G401.6 (cell line): ENCODE data around the gene G6PD.
"Not testable (repeated sequence)": the region's sequence is repeated elsewhere in the genome, so short reads cannot be mapped to it uniquely, and the experiment has no call there.

Experiments
- FAIRE-seq: peaks from 2 replicates; lab custom pipeline; 2012; peaks lifted over from hg19 to GRCh38; lab: Jason Lieb, UNC

The G6PD gene

DNA sequence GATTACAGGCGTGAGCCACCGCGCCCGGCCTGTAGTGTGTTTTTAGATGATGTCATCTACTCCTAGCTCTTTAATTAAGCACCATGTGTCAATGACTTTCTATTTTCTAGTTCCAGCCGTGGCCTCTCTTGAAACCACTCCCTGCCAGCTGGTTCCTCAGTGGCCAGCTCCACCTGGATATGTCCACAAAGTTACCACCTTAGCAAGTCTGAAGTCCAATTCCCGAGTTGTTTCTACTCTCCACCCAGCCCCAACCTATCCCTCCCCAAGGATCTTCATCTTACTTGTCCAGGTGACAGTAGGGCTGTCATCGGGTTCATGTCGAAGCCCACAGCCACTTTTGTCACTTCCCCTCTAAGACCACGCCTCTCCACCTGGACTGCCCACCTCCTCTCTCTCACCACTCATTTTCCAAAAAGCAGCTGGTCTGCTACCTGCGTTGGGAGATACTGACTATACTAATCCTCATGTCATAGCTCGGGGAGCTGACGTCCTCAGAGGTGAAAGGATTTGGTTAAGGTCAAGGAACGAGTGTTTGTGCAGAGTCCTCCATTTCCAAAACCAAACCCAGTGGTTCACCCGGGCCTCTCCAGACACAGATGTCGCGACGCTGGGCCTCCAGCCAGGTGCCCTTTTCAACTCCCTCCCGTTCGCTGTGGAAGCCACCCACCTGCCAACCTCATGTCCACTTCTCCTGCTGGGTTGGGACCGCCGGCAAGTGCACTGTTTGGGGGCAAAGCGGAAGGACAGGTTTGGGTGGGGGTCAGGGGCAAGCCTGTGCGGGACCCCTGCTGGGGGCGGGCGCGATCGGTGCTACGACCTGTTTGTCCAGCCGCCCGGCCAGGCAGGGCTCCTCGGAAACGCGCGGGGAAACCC is 31.3 kb downstream of the G6PD start:
- FAIRE-seq: no peak

GRCh38 chrX:154513716-154514115 is 32.9 kb downstream of the G6PD start:
- no peak for FAIRE-seq

- no peak for FAIRE-seq
These were observed 33.6 kb downstream of the G6PD start for GRCh38 chrX:154512879-154513553.

DNA sequence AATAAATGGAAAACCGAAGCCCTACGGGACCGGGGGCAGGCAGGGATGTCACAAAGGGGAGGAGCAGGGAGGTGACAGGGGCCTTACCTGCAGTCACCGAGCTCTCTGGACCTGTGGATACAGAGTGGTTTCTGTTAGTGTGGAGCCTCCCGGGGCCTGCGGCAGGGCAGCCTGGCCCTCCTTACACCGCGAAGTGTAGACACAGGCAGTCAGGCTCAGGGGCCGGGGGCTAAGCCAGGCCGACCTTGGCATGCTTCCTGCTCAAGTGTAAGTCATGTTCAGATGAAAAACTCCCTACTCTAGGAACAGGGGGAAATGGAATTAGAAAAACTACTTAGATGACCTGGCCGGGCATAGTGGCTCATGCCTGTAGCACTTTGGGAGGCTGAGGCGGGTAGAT is 34.9 kb downstream of the G6PD start:
- no peak for FAIRE-seq

GRCh38 chrX:154509455-154509854 is 37.2 kb downstream of the G6PD start:
- no peak for FAIRE-seq

DNA sequence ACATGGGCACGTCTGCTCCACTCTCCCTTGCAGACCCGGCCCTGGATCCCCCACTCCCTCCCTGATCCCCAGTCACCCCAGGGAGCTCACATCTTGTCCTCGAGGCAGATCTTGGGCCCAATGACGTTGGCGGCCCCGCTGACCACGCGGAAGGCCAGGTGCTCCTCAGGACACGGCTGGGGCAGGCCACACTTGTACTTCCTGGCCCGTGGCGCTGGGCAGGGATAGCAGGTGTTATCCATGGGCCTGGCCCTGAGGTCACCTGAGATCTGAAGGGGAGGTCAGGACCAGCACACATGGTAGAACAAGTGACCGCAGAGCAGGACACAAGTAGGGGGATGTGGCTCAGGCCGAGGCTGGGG is 38.3 kb downstream of the G6PD start:
- no peak for FAIRE-seq

DNA sequence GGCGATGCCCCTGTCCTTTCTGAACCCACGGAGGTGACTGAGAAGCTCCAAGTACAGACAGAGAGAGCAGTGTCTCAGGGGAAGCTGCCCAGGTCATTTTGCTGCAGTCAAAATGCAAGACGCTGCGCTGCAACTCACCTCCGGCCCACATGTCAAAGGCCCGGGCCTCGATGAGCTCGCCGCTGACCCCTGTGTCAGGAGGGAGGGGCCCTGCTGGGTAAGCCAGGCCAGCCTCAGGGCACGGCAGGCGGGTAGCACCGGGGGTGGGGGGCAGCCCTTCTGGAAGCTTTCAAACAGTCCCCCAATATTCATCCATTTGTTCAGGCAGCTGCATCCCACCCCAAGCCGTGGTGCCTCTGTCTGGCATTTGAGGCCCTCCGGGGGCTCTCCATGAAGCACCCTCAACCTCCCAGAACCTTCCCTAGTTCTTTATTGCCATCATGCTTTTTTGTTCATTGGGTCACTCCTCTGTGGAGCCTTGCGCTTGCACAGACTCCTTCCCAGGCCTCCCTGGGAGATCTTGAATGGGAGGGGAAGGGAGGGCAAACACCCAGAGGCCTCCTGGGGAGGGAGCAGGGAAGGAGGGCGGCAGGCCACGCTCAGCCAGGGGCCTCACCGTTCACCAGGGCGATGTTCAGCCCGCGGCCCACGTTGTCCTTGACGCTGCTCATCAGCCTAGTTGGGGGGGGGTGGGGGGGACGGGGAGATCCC is 38.8 kb downstream of the G6PD start:
- no peak for FAIRE-seq

GRCh38 chrX:154506483-154507332 is 39.9 kb downstream of the G6PD start:
- FAIRE-seq: no peak

GRCh38 chrX:154505734-154506133 is 40.9 kb downstream of the G6PD start:
- FAIRE-seq: no peak

DNA sequence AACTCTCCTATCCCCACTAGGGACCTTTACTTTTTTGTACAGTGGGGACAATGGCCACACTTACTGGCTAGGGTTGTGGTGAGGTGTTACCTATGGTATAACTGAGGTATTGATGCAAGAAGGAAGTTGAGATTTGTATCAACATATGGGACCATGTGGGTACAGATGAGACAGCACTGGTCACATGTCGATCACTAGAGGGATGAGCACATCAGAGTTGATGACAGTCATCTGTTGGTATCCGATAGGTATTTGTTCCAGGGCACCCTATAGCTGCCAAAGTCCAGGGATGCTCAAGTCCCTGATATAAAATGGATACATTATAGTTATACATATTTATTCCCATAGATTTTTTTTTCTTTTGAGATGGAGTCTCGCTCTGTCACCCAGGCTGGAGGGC is 43.7 kb downstream of the G6PD start:
- FAIRE-seq: no peak

GRCh38 chrX:154502098-154502497 is 44.5 kb downstream of the G6PD start:
- FAIRE-seq: no peak

DNA sequence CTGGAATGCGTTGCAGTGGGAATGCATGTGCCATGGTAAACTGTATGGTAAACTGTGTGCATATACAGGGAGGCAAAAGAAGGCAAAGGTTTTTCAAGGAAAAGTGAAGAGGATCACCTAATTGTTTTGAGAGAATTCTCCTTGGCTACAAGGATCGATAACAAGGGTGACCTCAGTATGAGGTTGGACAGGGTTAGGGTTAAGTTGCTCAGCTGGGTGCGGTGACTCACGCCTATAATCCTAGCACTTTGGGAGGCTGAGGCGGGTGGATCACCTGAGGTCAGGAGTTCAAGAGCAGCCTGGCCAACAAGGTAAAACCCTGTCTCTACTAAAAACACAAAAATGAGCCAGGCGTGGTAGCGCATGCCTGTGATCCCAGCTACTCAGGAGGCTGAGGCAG is 45.2 kb downstream of the G6PD start:
- not testable (repeated sequence) for FAIRE-seq

GRCh38 chrX:154496591-154497137 is 50.0 kb downstream of the G6PD start:
- FAIRE-seq: not testable (repeated sequence)

DNA sequence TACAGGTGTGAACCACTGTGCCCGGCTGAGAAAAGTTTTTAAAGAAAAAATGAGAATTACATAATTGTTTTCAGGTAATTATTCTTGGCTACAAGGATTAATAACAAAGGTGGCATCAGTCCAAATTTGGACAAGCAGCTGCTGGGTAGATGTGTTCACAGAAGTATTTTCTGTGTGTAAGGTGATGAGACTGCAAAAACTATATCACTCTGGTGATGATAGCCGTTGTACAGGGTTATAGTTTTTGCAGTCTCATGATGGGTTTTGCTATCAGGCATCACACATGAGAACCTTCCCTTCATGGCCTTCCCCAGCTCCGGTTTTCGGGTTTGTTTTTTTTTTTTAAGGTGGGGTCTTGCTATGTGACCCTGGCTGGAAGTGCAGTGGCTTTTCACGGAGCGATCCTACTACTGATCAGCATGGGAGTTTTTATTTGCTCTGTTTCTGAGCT is 51.1 kb downstream of the G6PD start:
- FAIRE-seq: no peak

- no peak for FAIRE-seq
These were observed 51.9 kb downstream of the G6PD start for GRCh38 chrX:154494715-154495114.

DNA sequence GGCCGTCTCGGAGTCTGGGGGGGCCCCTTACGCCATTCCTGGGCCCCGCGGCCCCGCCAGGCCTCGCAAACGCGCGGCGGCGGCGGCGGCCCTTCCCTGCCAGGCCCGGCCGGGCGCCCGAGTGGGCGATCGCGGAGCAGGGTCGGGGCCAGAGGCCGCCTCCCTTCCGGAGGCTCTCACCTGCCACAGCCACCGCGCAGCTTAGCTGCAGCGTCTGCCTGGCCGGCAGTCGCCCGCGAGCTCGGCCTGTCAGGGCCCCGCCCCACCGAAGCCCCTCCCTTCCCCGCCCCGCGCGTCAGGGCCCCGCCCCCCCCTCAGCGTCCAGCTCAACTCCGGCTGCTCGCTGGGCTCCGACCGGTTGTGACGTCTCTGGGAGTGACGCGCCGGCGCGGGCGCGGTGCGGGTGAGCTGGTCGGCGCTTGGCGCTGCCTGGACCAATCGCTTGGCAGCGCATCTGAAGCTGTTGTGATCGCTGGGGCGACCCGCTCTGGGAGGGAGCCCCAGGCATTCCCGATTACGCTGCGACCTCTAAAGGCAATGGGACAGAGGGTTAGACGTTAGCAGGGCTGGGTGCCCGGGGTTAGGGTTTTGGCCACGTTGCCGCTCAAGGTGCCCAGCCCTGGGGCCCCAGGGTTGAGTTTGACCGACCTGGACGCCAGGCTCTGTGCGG is 56.1 kb downstream of the G6PD start, which contains the start of gene SLC10A3:
Gene SLC10A3, minus strand, starts transcription at position 216 of the 670 bp plus-strand sequence. CDS start 1,689 bp downstream, outside the sequence.
- peak; percentile 90 for FAIRE-seq

GRCh38 chrX:154490021-154490413 is 56.6 kb downstream of the G6PD start:
- FAIRE-seq: no peak

DNA sequence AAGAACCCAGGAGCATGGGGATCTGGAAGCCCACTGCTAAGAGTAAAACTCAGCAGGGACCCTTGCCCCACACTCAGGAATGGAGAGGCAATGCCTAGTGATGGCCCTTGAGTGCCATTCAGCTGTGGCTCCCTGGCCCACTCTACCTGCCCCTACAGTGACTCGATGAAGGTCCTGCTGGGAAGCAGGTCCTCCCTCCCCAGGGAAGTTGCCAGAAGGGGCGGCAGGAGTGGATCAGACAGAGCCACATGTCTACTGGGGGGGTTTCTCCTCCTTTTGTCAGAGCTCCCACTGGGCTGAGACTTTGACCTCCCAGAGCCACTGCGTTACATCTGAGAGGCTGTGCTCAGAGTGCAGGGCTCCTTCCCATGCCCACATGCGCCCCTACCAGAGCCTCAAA is 57.5 kb downstream of the G6PD start:
- FAIRE-seq: no peak

GRCh38 chrX:154488336-154489075 is 58.1 kb downstream of the G6PD start:
- no peak for FAIRE-seq
